OCI-LY7 (cell line): ENCODE data around the gene ELF2. TPM values are rescaled to one million over a fixed set of nuclear protein-coding genes. Genes with fewer than 3 reads are reported as not detected.

Experiments used
- BruUV-seq: library from RNA; stranded (reverse); fragments of 400-500 nt; replicated peaks from 2 replicates; lab custom pipeline; 2021; lab: Mats Ljungman, UMichigan
- CTCF ChIA-PET: fragments of 300-600 bp; sonication (Branson Sonifier 250); formaldehyde crosslinking; loops from one replicate; lab custom pipeline; 2022; ENCODE audit warnings: antibody characterized with exemption; ENCODE audit not compliant: unreplicated experiment; lab: Charles Lee
- POLR2A ChIA-PET: fragments of 300-600 bp; sonication (Branson Sonifier 250); formaldehyde crosslinking; loops from one replicate; lab custom pipeline; 2022; ENCODE audit warnings: antibody characterized with exemption; lab: Charles Lee
- DNase-seq: peaks from one replicate; pipeline ENCODE4 v3.0.0-alpha.2; 2015; ENCODE audit warnings: low spot score
- H2AFZ ChIP-seq: fragments of 200-600 bp; sonication (generic), shearing (Covaris generic); 2 replicates; pipeline ENCODE4 v1.6.1; 2014; ENCODE audit warnings: mild to moderate bottlenecking, antibody characterized with exemption, low read length, moderate library complexity
- H3K27ac ChIP-seq: fragments of 200-600 bp; sonication (generic); 2 replicates; pipeline ENCODE4 v1.5.1; 2014; ENCODE audit warnings: mixed run types, low read depth, mild to moderate bottlenecking, moderate library complexity, low read length, inconsistent platforms; ENCODE audit not compliant: poor library complexity, severe bottlenecking
- H3K36me3 ChIP-seq: fragments of 200-600 bp; sonication (generic); 2 replicates; pipeline ENCODE4 v1.6.1; 2014; ENCODE audit warnings: mild to moderate bottlenecking, antibody characterized with exemption, low read length, moderate library complexity, mixed read lengths; ENCODE audit not compliant: insufficient read depth
- H3K4me1 ChIP-seq: fragments of 200-600 bp; sonication (generic); 2 replicates; pipeline ENCODE4 v1.5.1; 2014; ENCODE audit warnings: mild to moderate bottlenecking, low read length; ENCODE audit not compliant: insufficient read depth, poor library complexity, severe bottlenecking
- H3K4me2 ChIP-seq: fragments of 200-600 bp; sonication (generic); 2 replicates; pipeline ENCODE4 v1.6.1; 2014; ENCODE audit warnings: mild to moderate bottlenecking, low read length
- H3K4me3 ChIP-seq: fragments of 200-600 bp; sonication (generic); 2 replicates; pipeline ENCODE4 v1.5.1; 2014; ENCODE audit warnings: mild to moderate bottlenecking, low read depth, low read length; ENCODE audit not compliant: poor library complexity, severe bottlenecking
- H3K79me2 ChIP-seq: fragments of 200-600 bp; sonication (generic); 2 replicates; pipeline ENCODE4 v1.6.1; 2016; ENCODE audit warnings: low read depth, mild to moderate bottlenecking, low read length, moderate library complexity, mixed read lengths; ENCODE audit not compliant: insufficient read depth
- H3K9me2 ChIP-seq: fragments of 200-600 bp; sonication (generic); 2 replicates; pipeline ENCODE4 v1.6.1; 2016; ENCODE audit warnings: mild to moderate bottlenecking, low read length, mixed read lengths; ENCODE audit not compliant: insufficient read depth
- H3K9me3 ChIP-seq: fragments of 200-600 bp; sonication (generic); 2 replicates; pipeline ENCODE4 v1.6.1; 2014; ENCODE audit warnings: mild to moderate bottlenecking, mixed run types, low read length, mixed read lengths
- H4K20me1 ChIP-seq: fragments of 200-600 bp; sonication (generic); 2 replicates; pipeline ENCODE4 v1.6.1; 2014; ENCODE audit warnings: mild to moderate bottlenecking, antibody characterized with exemption, low read length, moderate library complexity, mixed read lengths; ENCODE audit not compliant: insufficient read depth
- CTCF ChIP-seq: fragments of 200-600 bp; sonication (generic); conservative IDR thresholded peaks from 2 replicates; pipeline ENCODE4 v1.5.1; 2014; ENCODE audit warnings: mild to moderate bottlenecking, antibody characterized with exemption, low read length, moderate library complexity, mixed read lengths
- EZH2phosphoT487 ChIP-seq: fragments of 200-600 bp; sonication (generic); IDR thresholded peaks from 2 replicates; pipeline ENCODE4 v1.6.1; 2018; ENCODE audit warnings: low read depth, borderline replicate concordance, mild to moderate bottlenecking, mixed run types, antibody characterized with exemption, low read length, moderate library complexity, mixed read lengths
- intact Hi-C: fragments of 100-400 bp; cut with micrococcal nuclease; formaldehyde crosslinking; loops from one replicate; pipeline ENCODE4 v1.10.0; 2022; ENCODE audit not compliant: unreplicated experiment
- total RNA-seq, 2 experiments: library from RNA; depleted of rRNA in 1 of 2; stranded (reverse); fragments of >200 nt in 1 of 2; shearing (Covaris generic) in 1 of 2; gene quantifications; 2 replicates each; pipeline ENCODE4 v1.2.3, GENCODE V29; 2014 to 2022

ELF2 gene
- total RNA-seq, 2 experiments from 2014 or later, result 49.6 to 57.0 TPM

GRCh38 chr4:139044291-139044690, 132.7 kb downstream of the ELF2 start:
- no peak overlapping the region for H3K4me2 ChIP-seq
- intact Hi-C loops, result no loop called here
- H3K27ac ChIP-seq, result no peak overlapping the region
- no peak for TF ChIP-seq CTCF
- TF ChIP-seq EZH2phosphoT487, result no peak
- H3K36me3 ChIP-seq, result peaks cover 93% of the 10 kb centered on the region
- H2AFZ ChIP-seq, result no peak overlapping the region
- BruUV-seq, result no TSS peak
- no peaks in the 10 kb centered on the region for H3K9me3 ChIP-seq
- H3K4me1 ChIP-seq, result peaks cover 16% of the 10 kb centered on the region
- ChIA-PET CTCF (interaction anchor here (1.5 kb wide), 1 partner anchor 14 kb away, joined by 3 read pairs; no protein-coding TSS in a partner anchor), POLR2A (interaction anchor here (0.6 to 1.8 kb wide), 3 partner anchors 8 to 210 kb away, joined by 3 to 9 read pairs (median 3); no protein-coding TSS in a partner anchor)
- H3K9me2 ChIP-seq, result no peaks in the 10 kb centered on the region
- DNase-seq, result no peak
- no peak overlapping the region for H3K4me3 ChIP-seq
- peaks cover 35% of the 10 kb centered on the region for H3K79me2 ChIP-seq
- peaks cover 4% of the 10 kb centered on the region; the same call in 1 of the 2 replicates for H4K20me1 ChIP-seq

GRCh38 chr4:139042981-139043460, 134.0 kb downstream of the ELF2 start:
- BruUV-seq, result no TSS peak
- TF ChIP-seq CTCF, result no peak
- TF ChIP-seq EZH2phosphoT487, result no peak
- Histone ChIP-seq H3K36me3 (peaks cover 88% of the 10 kb centered on the region), H3K4me2 (no peak overlapping the region), H3K4me1 (peaks cover 16% of the 10 kb centered on the region), H4K20me1 (peaks cover 4% of the 10 kb centered on the region; the same call in 1 of the 2 replicates), H3K27ac (no peak overlapping the region), H2AFZ (no peak overlapping the region), H3K79me2 (peaks cover 44% of the 10 kb centered on the region), H3K9me2 (no peaks in the 10 kb centered on the region), H3K9me3 (no peaks in the 10 kb centered on the region), H3K4me3 (no peak overlapping the region)
- intact Hi-C loops, result no loop called here
- ChIA-PET POLR2A (interaction anchor here (0.5 to 1.8 kb wide), 4 partner anchors 10 to 38 kb away, joined by 3 to 9 read pairs (median 4); no protein-coding TSS in a partner anchor), CTCF (interaction anchor here (0.5 kb wide), 1 partner anchor 10 kb away, joined by 4 read pairs; no protein-coding TSS in a partner anchor)
- DNase-seq, result no peak
